MCF 10A (cell line): ENCODE results near the gene NCOA4. TPM values are rescaled to one million over a fixed set of nuclear protein-coding genes. Genes with fewer than 3 reads are reported as not detected.
"Not testable (repeated sequence)": the region's sequence is repeated elsewhere in the genome, so short reads cannot be mapped to it uniquely, and the experiment has no call there.

Experiments
- BruUV-seq: library from RNA; stranded (reverse); fragments of 400-500 nt; replicated peaks from 2 replicates; lab custom pipeline; 2021; lab: Mats Ljungman, UMichigan
- CTCF ChIA-PET: fragments of 300-600 bp; sonication (Branson Sonifier 250); formaldehyde crosslinking; extraction: SDS; loops from one replicate; lab custom pipeline; 2021; ENCODE audit warnings: antibody characterized with exemption, inconsistent platforms; lab: Yijun Ruan, JAX
- POLR2A ChIA-PET: fragments of 300-600, 350-650 bp; sonication (Branson Sonifier 250); formaldehyde crosslinking; extraction: SDS; loops from one replicate; lab custom pipeline; 2020; ENCODE audit warnings: antibody characterized with exemption, inconsistent platforms; lab: Yijun Ruan, JAX
- DNase-seq: peaks from one replicate; pipeline ENCODE4 v3.0.0-alpha.2; 2018; ENCODE audit not compliant: unreplicated experiment
- H3K27ac Mint-ChIP-seq: one replicate; pipeline ENCODE4 v1.8.0; 2022; ENCODE audit warnings: mild to moderate bottlenecking, low read depth, mixed read lengths; ENCODE audit not compliant: unreplicated experiment
- H3K27me3 Mint-ChIP-seq: one replicate; pipeline ENCODE4 v1.8.0; 2022; ENCODE audit warnings: mixed read lengths; ENCODE audit not compliant: insufficient read depth, unreplicated experiment
- H3K36me3 Mint-ChIP-seq: one replicate; pipeline ENCODE4 v1.8.0; 2022; ENCODE audit warnings: mild to moderate bottlenecking, moderate library complexity, mixed read lengths; ENCODE audit not compliant: insufficient read depth, unreplicated experiment
- H3K4me1 Mint-ChIP-seq: one replicate; pipeline ENCODE4 v1.8.0; 2022; ENCODE audit warnings: mixed read lengths; ENCODE audit not compliant: insufficient read depth, unreplicated experiment
- H3K4me3 Mint-ChIP-seq: one replicate; pipeline ENCODE4 v1.8.0; 2022; ENCODE audit warnings: mild to moderate bottlenecking, moderate library complexity, mixed read lengths; ENCODE audit not compliant: unreplicated experiment
- H3K9me3 Mint-ChIP-seq: one replicate; pipeline ENCODE4 v1.8.0; 2022; ENCODE audit warnings: mixed read lengths; ENCODE audit not compliant: unreplicated experiment
- intact Hi-C: fragments of 100-400 bp; cut with micrococcal nuclease; formaldehyde crosslinking; loops from 2 replicates; pipeline ENCODE4 v1.14.1; 2022
- total RNA-seq: library from RNA; stranded (reverse); gene quantifications from 2 replicates; pipeline ENCODE4 v1.2.3, GENCODE V29; 2022

NCOA4 gene
- total RNA-seq, 1 experiment from 2014 or later, result 81.6 TPM

- POLR2A ChIA-PET, H3K4me3 Mint-ChIP-seq, CTCF ChIA-PET, H3K4me1 Mint-ChIP-seq, H3K27me3 Mint-ChIP-seq, H3K9me3 Mint-ChIP-seq, DNase-seq, H3K27ac Mint-ChIP-seq, intact Hi-C loops: not testable (repeated sequence)
- BruUV-seq, result TSS peak; percentile 68
- peaks cover 19% of the 10 kb centered on the region for H3K36me3 Mint-ChIP-seq
These were observed 67.6 kb downstream of the NCOA4 start for GRCh38 chr10:45962686-45963452.

GRCh38 chr10:45957928-45958327 lies 72.5 kb downstream of the NCOA4 start:
- intact Hi-C loops, H3K4me3 Mint-ChIP-seq, POLR2A ChIA-PET, H3K9me3 Mint-ChIP-seq, H3K27me3 Mint-ChIP-seq, DNase-seq, CTCF ChIA-PET, BruUV-seq, H3K27ac Mint-ChIP-seq, H3K4me1 Mint-ChIP-seq: not testable (repeated sequence)
- H3K36me3 Mint-ChIP-seq, result peaks cover 21% of the 10 kb centered on the region

GRCh38 chr10:45956634-45957033 lies 73.8 kb downstream of the NCOA4 start:
- CTCF ChIA-PET, H3K27ac Mint-ChIP-seq, DNase-seq, H3K9me3 Mint-ChIP-seq, POLR2A ChIA-PET, H3K27me3 Mint-ChIP-seq, H3K4me3 Mint-ChIP-seq, intact Hi-C loops, H3K4me1 Mint-ChIP-seq, BruUV-seq: not testable (repeated sequence)
- peaks cover 14% of the 10 kb centered on the region for H3K36me3 Mint-ChIP-seq

Other genes starting within 250 kb of the NCOA4 start
- gene AGAP4, start 183.1 kb downstream of the NCOA4 start, total RNA-seq, result 17.5 and 23.5 TPM in 2 replicates
- 85.2 and 89.9 TPM in 2 replicates for gene TIMM23, start 58.1 kb downstream of the NCOA4 start, total RNA-seq
- gene MSMB, start 15.6 kb upstream of the NCOA4 start, total RNA-seq, result not detected in 2 replicates